Stimulated activated CD4-positive, alpha-beta T cell treated with anti-CD3 and anti-CD28 coated beads, Interleukin-12 subunit alpha, Interleukin-12 subunit beta, amount 100 ng/mL, for 4 hours (primary cell): ENCODE data around the gene C13orf46.
"Not testable (repeated sequence)": the region's sequence is repeated elsewhere in the genome, so short reads cannot be mapped to it uniquely, and the experiment has no call there.

Experiments
- DNase-seq: peaks from one replicate; pipeline ENCODE4 v3.0.0-alpha.2; 2020

The C13orf46 gene

DNA sequence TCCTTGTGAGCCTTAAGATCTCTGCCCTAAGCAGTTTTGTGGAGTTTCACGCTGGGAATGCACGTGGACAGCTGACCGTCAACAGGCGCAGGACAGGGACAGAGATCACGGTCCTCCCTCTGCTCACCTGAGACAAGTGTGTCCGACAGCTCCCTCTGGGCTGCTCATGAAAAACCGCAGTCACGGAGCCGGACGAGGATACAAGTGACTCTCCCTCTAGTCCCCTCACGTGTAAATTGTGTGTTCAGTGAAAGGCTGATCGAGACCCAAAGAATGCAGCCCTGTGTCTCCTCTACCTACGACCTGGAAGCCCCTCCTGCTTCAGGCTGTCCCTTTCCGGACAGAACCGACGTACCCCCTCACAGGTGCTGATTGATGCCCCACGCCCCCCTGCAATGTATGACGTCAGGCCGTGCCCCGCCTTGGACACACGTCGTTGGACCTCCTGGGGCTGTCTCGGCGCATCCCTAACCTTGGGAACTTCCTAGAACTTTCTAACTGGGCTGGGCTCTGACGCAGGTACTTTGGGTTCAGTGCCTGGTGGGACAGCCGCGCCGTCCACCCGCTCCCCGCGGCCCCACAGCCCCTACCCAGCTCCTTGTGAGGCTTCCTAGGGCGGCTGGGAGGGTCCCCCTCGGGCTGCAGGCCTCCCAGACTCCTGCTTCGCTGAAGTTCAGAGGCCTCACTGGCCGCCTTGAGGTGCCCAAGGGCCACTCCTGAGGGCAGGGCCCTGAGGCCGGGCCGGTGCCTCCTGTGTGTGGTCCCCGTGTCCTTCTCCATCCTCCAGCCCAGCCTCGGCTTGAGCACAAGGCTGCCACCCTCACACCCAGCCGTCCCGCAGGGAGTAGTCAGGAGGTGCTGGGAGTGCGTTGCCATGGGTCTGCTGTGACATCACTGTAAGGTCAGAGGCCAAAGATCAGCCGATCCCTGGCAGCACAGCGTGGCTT, at the start of gene C13orf46:
Gene C13orf46 (minus strand): TSS at position 859 of the 947 bp plus-strand sequence. CDS start 79 bp downstream, at position 780.
- DNase-seq: no peak

DNA sequence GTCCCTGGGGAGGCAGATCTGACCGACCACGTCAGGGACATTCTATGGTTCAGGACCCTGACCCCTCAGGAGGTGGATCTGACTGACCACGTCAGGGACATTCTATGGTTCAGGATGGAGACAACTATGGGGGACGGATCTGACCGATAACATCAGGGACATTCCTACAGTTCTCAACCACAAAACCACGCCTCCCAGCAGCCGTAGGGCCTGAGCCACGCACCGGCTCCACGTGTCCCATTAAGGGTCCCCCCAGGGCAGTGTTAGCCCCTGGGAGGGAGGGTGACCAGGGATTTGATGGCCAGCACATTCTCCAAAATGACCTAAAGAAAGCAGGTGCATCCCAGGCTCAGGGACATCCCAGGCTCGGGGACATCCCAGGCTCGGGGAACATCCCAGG, 49.0 kb upstream of the C13orf46 start:
- DNase-seq: no peak

DNA sequence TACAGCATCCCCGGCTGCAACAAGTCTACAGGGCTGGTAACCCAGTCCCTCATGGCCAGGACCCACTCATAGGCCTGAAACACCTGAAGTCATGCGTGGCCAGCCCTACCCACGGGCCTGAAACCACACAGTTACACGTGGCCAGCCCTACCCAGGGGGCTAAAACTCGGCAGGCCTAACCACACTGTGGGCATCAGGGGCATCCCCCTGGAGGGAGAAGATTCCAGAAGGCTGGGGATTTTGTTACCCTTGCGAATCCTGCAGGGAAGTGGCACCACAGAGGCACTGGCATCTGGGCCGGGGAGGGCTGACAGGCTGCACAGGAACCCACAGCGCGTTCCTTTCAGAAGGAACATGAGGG, 48.4 kb upstream of the C13orf46 start:
- no peak for DNase-seq

DNA sequence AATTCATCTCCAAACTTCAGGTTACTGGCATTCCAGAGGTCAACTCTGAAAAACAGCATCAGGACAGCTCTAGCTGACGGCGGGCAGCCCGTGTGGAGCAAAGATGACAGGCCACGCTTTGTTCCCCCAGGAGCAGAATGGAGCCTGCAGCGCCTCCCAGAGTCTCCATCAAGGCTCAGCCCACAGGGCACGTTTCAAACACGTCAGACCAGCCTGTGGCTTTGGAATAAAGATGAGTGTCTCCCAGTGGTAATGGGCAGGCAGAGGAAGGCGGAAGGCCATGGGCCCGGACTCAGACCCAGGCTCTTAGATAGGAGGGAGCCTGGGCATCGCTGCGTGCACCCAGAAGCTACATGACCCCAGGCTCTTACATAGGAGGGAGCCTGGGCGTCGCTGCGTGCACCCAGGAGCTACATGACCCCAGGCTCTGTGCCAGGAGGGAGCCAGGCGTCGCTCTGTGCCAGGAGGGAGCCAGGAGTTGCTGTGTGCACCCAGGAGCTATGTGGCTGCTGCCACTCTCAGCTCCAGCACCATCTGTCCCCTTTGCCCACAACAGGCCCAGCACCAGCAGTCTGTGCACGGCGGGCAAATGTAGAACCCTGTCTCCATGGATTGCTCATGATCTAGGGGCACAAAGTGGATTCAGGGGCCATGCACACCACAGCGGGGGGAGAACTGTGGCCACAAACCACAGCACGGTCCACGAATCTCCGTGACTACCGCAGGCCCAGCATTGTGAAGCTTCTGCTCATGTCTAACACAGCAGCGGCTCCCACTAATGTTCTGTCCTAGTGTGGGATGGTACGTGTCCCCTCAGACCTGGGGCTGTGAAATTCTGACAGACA, 47.8 kb upstream of the C13orf46 start:
- DNase-seq: no peak

DNA sequence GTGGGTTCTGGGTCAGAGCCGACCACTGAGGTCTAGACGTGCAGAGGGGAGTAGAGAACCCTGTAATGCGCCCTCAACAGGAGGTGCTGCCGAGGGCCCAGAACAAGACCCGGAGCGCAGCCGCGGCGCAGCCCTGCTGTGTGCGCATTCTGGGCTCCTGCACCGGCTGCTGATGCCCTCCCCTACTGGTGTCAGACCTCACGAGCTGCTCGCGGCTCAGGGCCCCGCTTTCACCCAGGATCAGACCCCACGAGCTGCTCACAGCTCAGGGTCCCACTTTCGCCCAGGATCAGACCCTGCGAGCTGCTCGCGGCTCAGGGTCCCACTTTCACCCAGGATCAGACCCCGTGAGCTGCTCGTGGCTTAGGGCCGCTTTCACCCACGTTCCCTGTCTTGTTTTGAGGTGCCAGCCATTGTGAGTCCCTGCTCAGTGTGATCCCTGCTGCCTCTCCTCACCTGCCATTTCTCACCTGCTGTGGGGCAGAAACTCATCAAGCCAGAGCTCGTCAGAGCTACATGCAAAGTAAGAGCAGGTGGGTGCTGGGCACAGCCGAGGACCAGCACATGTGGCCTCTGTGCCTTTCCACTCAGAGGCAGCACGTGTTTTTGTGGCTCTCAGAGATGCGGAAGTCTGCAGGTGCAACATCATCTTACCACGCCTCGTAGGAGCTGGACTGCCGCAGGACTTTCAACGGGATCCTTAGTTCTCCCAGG, 47.0 kb upstream of the C13orf46 start:
- no peak for DNase-seq

DNA sequence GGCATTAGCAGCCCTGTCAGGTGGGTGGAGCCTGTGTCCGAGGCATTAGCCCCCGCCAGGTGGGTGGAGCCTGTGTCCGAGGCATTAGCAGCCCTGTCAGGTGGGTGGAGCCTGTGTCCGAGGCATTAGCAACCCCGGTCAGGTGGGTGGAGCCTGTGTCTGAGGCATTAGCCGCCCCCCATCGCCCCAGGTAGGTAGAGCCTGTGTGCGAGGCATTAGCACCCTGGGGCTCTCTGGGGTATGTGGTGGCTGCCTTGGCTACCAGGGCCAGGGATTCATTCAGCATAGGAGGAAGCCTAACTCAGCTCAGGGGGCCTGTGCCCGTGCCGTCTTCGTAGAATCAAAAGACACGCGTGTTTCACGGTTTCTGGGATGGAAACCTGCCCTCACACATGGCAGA, 46.3 kb upstream of the C13orf46 start:
- DNase-seq: not testable (repeated sequence)

DNA sequence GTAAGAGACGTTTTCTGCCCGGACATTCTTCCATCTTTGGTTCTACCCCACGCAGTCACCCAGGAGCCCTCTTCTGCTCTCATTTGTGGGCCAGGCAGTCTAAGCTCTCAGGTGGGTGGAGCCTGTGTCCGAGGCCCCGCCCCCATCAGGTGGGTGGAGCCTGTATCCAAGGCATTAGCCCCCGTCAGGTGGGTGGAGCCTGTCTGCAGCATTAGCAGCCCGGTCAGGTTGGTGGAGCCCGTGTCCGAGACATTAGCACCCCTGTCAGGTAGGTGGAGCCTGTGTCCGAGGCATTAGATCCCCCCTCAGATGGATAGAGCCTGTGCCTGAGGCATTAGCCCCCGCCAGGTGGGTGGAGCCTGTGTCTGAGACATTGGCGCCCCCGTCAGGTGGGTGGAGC, 45.5 kb upstream of the C13orf46 start:
- DNase-seq: peak; percentile 43

DNA sequence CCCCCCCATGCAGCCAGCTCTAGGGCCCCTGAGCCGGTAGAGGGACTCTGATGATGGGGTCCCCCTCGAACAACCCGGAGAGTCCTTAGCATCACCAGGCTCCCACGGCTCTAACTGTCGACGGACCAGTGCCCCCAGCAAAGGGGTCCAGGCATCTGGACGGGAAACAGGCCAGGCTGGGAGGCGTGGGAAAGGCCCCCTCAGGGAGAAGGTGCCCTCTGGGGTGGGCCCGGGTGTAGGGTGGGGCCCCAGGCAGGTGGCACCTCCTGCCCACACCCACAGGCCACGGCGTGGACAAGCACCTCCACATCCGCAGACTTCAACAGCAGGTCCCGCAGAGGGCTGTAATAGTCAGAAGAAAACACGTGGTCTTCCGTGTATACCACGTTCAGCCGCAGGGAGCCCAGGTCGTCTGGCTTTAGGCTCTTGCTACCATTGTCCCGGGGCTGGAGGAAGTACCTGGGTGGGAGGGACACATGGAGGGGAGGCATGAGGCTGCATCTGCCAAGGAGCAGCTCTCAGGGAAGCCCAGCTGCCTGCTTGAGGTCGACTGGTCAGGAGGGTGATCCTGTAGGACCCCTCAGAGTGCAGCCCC, 44.7 kb upstream of the C13orf46 start:
- DNase-seq: no peak

DNA sequence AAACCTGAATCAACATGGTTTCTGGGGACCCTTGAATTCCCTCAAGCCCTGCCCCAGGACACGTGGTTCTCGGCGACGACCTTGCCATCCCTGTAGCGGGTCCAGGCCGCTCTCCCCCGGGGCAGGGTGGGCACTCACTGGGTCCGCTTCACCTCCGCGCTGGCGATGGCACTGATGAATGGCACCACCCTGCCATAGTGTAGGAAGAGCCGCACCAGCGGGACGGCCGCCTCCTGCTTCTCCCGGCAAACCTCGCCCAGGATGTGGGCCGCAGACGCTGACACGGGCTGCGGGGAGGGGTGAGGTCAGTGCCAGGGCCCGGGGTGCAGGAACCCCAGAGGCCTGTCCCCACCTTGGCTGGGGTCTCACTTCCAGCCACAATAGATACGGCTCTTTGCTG, 44.1 kb upstream of the C13orf46 start:
- DNase-seq: no peak

DNA sequence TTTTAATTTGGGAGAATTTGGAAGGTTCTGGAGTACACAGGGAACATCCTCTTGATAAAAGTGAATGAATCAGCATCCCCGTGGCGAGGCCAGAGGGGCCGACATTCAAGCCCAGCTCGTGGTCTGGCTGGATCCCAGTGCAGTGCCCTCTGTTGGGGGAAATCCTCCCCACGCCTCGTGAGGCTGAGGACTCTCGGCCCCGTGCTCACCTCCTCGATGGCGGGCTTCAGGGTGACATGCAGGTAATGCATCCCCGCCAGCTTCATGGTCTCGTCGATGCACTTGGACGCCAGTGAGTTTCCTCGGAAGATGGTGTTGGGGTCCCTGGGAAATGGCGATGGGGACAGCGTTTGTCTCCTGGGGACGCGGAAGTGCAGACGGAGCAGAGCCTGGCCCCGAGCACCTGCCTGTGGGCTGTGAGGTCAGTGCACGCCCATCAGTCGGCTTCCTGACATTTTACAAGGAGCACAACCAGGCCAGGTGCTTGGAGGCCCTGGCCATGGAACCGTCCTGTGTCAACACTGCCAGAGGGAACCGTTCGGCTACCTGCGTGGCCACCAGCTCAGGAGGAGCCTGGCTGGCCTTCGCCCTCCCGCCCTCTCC, 43.3 kb upstream of the C13orf46 start:
- DNase-seq: no peak

DNA sequence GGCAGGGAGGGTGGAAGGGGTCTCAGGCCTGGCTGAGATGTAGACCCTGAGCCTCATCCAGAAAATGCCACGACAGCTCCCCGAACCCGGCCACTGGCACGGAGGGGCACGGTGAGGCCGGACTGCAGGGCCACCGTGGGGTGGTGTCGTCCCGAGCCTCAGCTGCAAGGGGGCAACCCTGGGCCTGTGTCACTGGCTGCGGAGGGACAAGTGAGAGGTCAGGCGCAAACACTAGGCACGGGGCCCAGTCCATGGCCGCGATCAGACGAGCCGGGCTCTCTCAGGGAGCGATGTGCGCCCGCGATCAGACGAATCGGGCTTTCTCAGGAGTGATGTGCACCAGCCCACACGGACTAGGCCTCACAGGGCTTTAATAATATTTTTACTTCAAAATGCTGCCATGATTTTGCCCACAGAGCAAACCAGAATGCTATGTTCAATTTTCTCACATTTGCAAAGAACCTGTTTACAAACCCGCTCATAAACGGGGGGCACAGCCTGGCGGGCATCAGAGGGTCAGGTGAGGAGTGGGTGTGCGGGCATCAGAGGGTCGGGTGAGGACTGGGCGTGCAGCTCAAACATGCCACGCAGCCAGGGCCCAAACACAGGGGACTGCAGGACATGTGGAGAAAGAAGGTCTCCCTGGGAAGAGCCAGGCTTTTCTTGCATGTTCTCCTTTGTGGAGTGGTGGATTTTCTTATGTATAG, 42.6 kb upstream of the C13orf46 start:
- no peak for DNase-seq

DNA sequence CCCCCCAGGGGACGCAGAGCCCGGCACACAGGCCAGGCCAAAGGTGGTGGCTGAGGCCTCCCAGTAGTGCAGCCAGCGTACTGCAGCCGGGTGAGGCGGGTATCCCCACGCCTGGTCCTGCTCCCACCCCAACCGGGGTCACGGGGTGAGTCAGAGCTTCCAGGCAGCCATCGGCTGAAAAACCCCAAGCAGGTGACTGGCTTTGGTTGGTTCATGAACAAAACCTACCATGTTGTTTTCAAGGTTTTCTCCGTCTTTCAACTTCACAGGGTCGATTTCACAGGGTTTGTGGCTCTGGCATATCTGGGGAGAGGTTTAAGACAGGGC, 42.1 kb upstream of the C13orf46 start:
- no peak for DNase-seq

DNA sequence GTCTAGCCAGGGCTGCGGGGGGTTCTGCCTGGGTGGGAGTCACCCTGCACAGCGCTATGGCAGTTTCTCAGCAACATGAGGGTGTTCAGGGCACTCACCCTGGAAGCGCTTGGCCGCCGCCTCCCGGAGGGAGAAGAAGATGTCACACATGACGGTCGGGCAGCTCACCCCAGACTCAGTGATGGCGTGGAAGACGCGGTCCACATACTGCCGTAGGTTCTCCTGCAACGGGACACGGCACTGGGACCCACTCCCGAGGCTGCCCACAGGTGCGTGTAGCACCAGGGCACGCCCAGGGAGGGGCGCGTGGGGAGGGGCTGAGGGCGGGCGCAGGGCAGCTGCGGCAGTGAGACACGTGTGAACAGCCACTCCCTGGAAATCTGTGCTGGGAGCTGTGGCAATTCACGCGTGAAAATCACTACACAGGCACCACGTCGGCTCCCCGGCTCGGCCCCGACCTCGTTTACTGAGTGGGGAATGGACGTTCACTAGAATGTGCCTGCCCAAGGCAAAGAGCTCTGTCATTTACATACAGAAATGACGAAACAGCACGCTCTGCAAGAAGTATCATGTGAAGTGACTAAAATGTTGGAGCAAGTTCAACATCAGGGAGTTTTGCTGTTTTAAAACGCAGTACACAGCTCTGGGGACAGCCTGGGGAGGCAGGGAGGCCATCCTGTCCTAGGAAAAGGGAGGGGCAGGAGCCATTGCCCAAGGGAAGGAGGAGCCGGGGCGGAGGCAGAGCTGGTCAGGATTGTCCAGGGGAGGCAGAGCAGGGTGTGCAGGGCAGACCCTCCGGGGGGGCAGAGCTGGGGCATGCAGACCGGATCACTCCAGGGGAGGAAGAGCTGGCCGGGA, 41.5 kb upstream of the C13orf46 start:
- no peak for DNase-seq

DNA sequence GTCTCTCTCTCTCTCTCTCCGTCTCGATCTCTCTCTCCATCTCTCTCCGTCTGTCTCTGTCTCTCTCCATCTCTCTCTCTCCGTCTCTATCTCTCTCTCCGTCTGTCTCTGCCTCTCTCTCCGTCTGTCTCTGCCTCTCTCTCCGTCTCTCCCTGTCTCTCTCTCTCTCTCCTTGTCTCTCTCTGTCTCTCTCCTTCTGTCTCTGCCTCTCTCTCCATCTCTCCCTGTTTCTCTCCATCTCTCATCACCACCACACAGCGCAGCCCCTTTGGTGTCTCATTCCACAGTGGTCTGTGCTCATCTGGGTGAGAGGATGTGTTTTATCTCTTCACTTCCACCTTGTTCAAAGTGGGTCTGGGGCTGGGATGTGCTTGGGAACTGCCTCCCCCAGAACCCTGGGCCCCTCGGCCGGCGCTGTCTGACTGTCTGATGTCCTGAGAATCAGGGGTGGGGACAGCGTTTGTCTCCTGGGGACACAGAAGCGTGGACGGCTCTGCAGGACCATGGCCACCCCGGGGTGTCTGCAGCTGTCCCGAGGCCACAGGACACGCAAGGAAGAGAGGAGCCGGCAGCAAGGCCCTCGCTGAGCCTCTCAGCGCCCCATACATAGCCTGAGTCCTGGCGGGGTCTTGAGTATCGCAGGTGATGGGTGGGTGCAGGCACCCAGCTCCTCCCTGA, 40.2 kb upstream of the C13orf46 start:
- no peak for DNase-seq

DNA sequence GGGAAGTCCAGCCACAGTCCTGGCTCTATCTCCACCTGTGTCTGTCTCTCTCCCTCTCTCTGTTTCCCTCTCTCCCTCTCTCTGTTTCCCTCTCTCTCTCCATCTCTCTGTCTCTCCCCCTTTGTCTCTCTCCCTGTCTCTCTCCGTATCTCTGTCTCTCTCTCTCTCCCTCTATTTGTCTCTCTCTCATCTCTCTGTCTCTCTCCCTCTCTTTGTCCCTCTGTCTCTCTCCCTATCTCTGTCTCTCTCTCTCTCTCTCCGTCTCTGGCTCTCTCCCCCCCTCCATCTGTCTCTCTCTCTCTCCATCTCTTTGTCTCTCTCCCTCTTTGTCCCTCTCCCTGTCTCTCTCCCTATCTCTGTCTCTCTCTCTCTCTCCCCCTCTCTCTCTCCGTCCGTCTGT, 39.5 kb upstream of the C13orf46 start:
- no peak for DNase-seq

DNA sequence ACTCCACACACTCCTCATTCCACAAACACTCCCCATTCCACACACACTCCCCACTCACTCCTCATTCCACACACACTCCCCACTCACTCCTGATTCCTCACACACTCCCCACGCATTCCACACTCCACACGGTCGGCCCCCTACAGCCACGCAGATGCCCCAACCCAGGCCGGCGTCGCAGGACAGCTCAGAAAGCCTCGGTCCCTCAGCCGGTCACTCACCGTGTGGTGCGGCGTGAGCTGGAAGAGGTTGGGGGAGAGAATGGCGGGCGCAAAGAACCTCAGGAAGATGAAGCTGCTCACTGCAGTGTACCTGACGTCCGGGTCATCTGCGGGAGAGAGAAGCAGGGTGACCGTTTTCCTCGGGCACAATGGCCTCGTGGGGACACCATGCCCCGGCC, 39.0 kb upstream of the C13orf46 start:
- DNase-seq: no peak

DNA sequence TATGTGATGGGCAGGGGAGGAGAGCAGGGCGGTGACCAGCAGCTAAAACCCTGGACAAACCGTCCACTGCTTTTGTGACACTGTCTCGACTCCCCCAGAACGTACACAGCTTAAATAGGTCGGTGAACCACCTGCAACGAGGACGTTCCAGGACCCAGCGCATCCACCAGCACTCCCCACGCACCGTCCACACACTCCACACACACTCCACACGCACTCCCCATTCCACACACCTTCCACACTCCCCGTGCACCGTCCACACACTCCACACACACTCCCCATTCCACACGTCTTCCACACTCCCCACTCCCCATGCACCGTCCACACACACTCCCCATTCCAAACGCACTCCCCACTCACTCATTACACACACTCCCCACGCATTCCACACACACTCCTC, 38.3 kb upstream of the C13orf46 start:
- no peak for DNase-seq

DNA sequence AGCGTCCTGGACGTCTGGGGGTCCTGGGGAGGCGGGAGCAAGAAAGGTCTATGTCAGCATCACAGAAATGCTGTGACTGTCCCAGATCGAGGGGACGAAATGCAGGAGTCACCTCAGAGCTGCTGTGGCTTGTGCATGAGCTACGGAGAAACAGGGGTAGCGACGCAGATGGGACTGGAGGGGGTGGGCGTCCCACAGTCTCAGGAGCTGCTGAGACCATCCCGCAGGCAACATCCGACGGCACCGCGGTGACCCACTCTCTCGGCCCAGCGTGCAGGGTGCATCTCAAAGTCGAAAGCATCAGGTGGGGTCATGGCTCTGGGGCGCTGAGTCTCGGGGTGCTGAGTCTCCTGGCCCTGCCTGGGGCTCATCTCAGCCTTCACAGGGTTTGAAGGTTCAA, 37.4 kb upstream of the C13orf46 start:
- DNase-seq: no peak

DNA sequence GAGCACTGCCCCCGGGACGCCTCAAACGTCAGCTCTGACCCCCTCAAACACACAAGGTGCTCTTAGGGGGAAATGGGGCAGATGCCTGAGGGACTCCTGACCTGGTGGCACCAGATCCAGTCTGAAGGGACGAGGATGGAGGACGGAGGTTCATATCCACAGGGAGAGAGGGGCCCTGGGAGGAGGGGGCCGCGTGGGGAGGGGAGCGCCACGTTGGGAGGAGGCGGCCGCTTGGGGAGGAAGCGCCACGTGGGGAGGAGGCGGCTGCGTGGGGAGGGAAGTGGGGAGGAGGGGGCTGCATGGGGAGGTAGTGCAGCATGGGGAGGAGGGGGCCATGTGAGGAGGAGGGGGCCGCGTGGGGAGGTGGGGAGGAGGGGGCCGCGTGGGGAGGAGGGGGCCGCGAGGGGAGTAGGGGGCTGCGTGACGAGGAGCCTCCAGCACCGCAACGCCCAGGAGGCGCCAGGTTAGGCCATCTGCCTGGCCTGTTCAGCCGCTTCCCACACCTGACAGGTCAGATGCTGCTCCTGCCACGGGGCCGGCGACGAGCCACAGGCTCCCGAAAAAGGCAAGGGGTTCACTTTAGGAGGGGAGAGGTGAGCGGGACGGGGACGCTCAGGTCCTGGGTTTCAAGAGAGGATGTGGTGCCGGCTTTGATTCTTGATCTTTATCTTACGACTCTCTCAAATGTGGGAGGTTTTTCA, 36.7 kb upstream of the C13orf46 start:
- no peak for DNase-seq
